Activated T-cell treated with anti-CD3 and anti-CD28 coated beads for 1 hour (primary cell): ENCODE measurements around the gene XPO4.
A peak's percentile ranks its signal among the peaks of the same experiment; 100 is the strongest.
"Not testable (repeated sequence)": the region's sequence is repeated elsewhere in the genome, so short reads cannot be mapped to it uniquely, and the experiment has no call there.

Source experiments
- DNase-seq: peaks from one replicate; pipeline ENCODE4 v3.0.0-alpha.2; 2020; ENCODE audit warnings: low read depth

The XPO4 gene

GRCh38 chr13:20902438-20903163 lies at the start of gene XPO4:
Gene XPO4, minus strand, starts transcription at chr13:20902746. Its CDS starts 8 bp downstream, at chr13:20902738.
- peak; percentile 65 for DNase-seq

GRCh38 chr13:20948001-20948400 lies 45.5 kb upstream of the XPO4 start:
- not testable (repeated sequence) for DNase-seq

GRCh38 chr13:20945952-20946383 lies 43.4 kb upstream of the XPO4 start:
- no peak for DNase-seq

- DNase-seq = no peak
Measured at GRCh38 chr13:20942938-20943559, 40.5 kb upstream of the XPO4 start.

- DNase-seq = not testable (repeated sequence)
Measured at GRCh38 chr13:20940511-20940910, 38.0 kb upstream of the XPO4 start.

- no peak for DNase-seq
Measured at GRCh38 chr13:20940083-20940482, 37.5 kb upstream of the XPO4 start.

GRCh38 chr13:20939662-20940061 lies 37.1 kb upstream of the XPO4 start:
- DNase-seq = no peak

GRCh38 chr13:20938302-20938701 lies 35.8 kb upstream of the XPO4 start:
- DNase-seq = no peak

- no peak for DNase-seq
Measured at GRCh38 chr13:20927596-20928257, 25.2 kb upstream of the XPO4 start.

- not testable (repeated sequence) for DNase-seq
Measured at GRCh38 chr13:20925395-20925790, 22.8 kb upstream of the XPO4 start.

- DNase-seq = peak; percentile 73
Measured at GRCh38 chr13:20924758-20925394, 22.3 kb upstream of the XPO4 start.

GRCh38 chr13:20923272-20923671 lies 20.7 kb upstream of the XPO4 start:
- no peak for DNase-seq

- no peak for DNase-seq
Measured at GRCh38 chr13:20921572-20921971, 19.0 kb upstream of the XPO4 start.

- not testable (repeated sequence) for DNase-seq
Measured at GRCh38 chr13:20915676-20916075, 13.1 kb upstream of the XPO4 start.

- no peak for DNase-seq
Measured at GRCh38 chr13:20911037-20911436, 8.5 kb upstream of the XPO4 start.

- no peak for DNase-seq
Measured at GRCh38 chr13:20908714-20909497, 6.4 kb upstream of the XPO4 start.

- no peak for DNase-seq
Measured at GRCh38 chr13:20904908-20905307, 2.4 kb upstream of the XPO4 start.

GRCh38 chr13:20903164-20903475 lies 574 bp upstream of the XPO4 start:
- no peak for DNase-seq

GRCh38 chr13:20901668-20902437 lies 693 bp downstream of the XPO4 start:
- DNase-seq = no peak

- no peak for DNase-seq
Measured at GRCh38 chr13:20894245-20894644, 8.3 kb downstream of the XPO4 start.

GRCh38 chr13:20891768-20892167 lies 10.8 kb downstream of the XPO4 start:
- DNase-seq = no peak
